MG63 (cell line): ENCODE measurements around the gene OTUD7B. TPM values are rescaled to one million over a fixed set of nuclear protein-coding genes. Genes with fewer than 3 reads are reported as not detected.
"Not testable (repeated sequence)": the region's sequence is repeated elsewhere in the genome, so short reads cannot be mapped to it uniquely, and the experiment has no call there.

Source experiments
- DNase-seq: peaks from one replicate; pipeline ENCODE4 v3.0.0-alpha.2; 2020
- H3K27me3 ChIP-seq: fragments of 250-450 bp; sonication (Bioruptor Pico); 2 replicates; pipeline ENCODE4 v1.5.1; 2020; ENCODE audit warnings: mild to moderate bottlenecking, moderate library complexity
- H3K36me3 ChIP-seq: fragments of 250-450 bp; sonication (Bioruptor Pico); 2 replicates; pipeline ENCODE4 v1.5.1; 2020; ENCODE audit warnings: mild to moderate bottlenecking, moderate library complexity
- H3K4me3 ChIP-seq: fragments of 250-450 bp; sonication (Bioruptor Pico); 2 replicates; pipeline ENCODE4 v1.5.1; 2020; ENCODE audit warnings: mild to moderate bottlenecking, moderate library complexity
- H3K9me3 ChIP-seq: fragments of 250-450 bp; sonication (Bioruptor Pico); 2 replicates; pipeline ENCODE4 v1.5.1; 2020; ENCODE audit warnings: mild to moderate bottlenecking, moderate library complexity
- total RNA-seq: library from RNA; depleted of rRNA; stranded (reverse); fragments of >200 nt; shearing (Covaris generic); gene quantifications from 2 replicates; pipeline ENCODE4 v1.2.3, GENCODE V29; 2014; ENCODE audit warnings: low replicate concordance

Gene OTUD7B
- total RNA-seq, 1 experiment from 2014 or later = 9.0 TPM

- H3K4me3 ChIP-seq = no peak overlapping the region
- H3K9me3 ChIP-seq = no peaks in the 10 kb centered on the region
- DNase-seq = no peak
- H3K27me3 ChIP-seq = no peaks in the 10 kb centered on the region
- peaks cover 36% of the 10 kb centered on the region for H3K36me3 ChIP-seq
Observed at GRCh38 chr1:149977345-149977744, 33.2 kb downstream of the OTUD7B start.

- no peaks in the 10 kb centered on the region for H3K9me3 ChIP-seq
- H3K36me3 ChIP-seq = peaks cover 56% of the 10 kb centered on the region
- no peaks in the 10 kb centered on the region for H3K27me3 ChIP-seq
- DNase-seq = no peak
- H3K4me3 ChIP-seq = no peak overlapping the region
Observed at GRCh38 chr1:149972547-149972946, 38.0 kb downstream of the OTUD7B start.

- Histone ChIP-seq H3K9me3 (no peaks in the 10 kb centered on the region), H3K4me3 (no peak overlapping the region), H3K36me3 (peaks cover 68% of the 10 kb centered on the region), H3K27me3 (no peaks in the 10 kb centered on the region)
- no peak for DNase-seq
Observed at GRCh38 chr1:149967646-149968045, 42.9 kb downstream of the OTUD7B start.

- Histone ChIP-seq H3K4me3 (no peak overlapping the region), H3K27me3 (no peaks in the 10 kb centered on the region), H3K36me3 (peaks cover 62% of the 10 kb centered on the region), H3K9me3 (no peaks in the 10 kb centered on the region)
- no peak for DNase-seq
Observed at GRCh38 chr1:149967041-149967440, 43.5 kb downstream of the OTUD7B start.

- DNase-seq = no peak
- Histone ChIP-seq H3K36me3 (peaks cover 60% of the 10 kb centered on the region), H3K9me3 (no peaks in the 10 kb centered on the region), H3K27me3 (no peaks in the 10 kb centered on the region), H3K4me3 (no peak overlapping the region)
Observed at GRCh38 chr1:149966405-149966804, 44.1 kb downstream of the OTUD7B start.

GRCh38 chr1:149965440-149965839 lies 45.1 kb downstream of the OTUD7B start:
- Histone ChIP-seq H3K27me3 (no peaks in the 10 kb centered on the region), H3K36me3 (peaks cover 60% of the 10 kb centered on the region), H3K4me3 (no peak overlapping the region), H3K9me3 (no peaks in the 10 kb centered on the region)
- DNase-seq = no peak

GRCh38 chr1:149963358-149963757 lies 47.2 kb downstream of the OTUD7B start:
- H3K27me3 ChIP-seq = no peaks in the 10 kb centered on the region
- peaks cover 72% of the 10 kb centered on the region for H3K36me3 ChIP-seq
- no peaks in the 10 kb centered on the region for H3K9me3 ChIP-seq
- DNase-seq = no peak
- no peak overlapping the region for H3K4me3 ChIP-seq

GRCh38 chr1:149962736-149963135 lies 47.8 kb downstream of the OTUD7B start:
- no peak for DNase-seq
- H3K9me3 ChIP-seq = no peaks in the 10 kb centered on the region
- H3K36me3 ChIP-seq = peaks cover 76% of the 10 kb centered on the region
- no peaks in the 10 kb centered on the region for H3K27me3 ChIP-seq
- H3K4me3 ChIP-seq = no peak overlapping the region

- Histone ChIP-seq H3K27me3 (no peaks in the 10 kb centered on the region), H3K9me3 (no peaks in the 10 kb centered on the region), H3K36me3 (peaks cover 76% of the 10 kb centered on the region), H3K4me3 (no peak overlapping the region)
- peak; percentile 33 for DNase-seq
Observed at GRCh38 chr1:149962039-149962647, 48.4 kb downstream of the OTUD7B start.

- H3K4me3 ChIP-seq, H3K27me3 ChIP-seq, H3K9me3 ChIP-seq, DNase-seq: not testable (repeated sequence)
- H3K36me3 ChIP-seq = peaks cover 89% of the 10 kb centered on the region
Observed at GRCh38 chr1:149957548-149957947, 53.0 kb downstream of the OTUD7B start.

- Histone ChIP-seq H3K4me3 (no peak overlapping the region), H3K9me3 (no peaks in the 10 kb centered on the region; the same call in 1 of the 2 replicates), H3K27me3 (no peaks in the 10 kb centered on the region), H3K36me3 (peaks cover 73% of the 10 kb centered on the region)
- DNase-seq = no peak
Observed at GRCh38 chr1:149949911-149950310, 60.6 kb downstream of the OTUD7B start.

GRCh38 chr1:149945206-149945605 lies 65.3 kb downstream of the OTUD7B start:
- Histone ChIP-seq H3K4me3 (no peak overlapping the region), H3K36me3 (peaks cover 61% of the 10 kb centered on the region), H3K9me3 (no peaks in the 10 kb centered on the region), H3K27me3 (no peaks in the 10 kb centered on the region)
- no peak for DNase-seq

- Histone ChIP-seq H3K27me3 (no peaks in the 10 kb centered on the region), H3K9me3 (no peaks in the 10 kb centered on the region), H3K36me3 (peaks cover 42% of the 10 kb centered on the region), H3K4me3 (no peak overlapping the region)
- DNase-seq = no peak
Observed at GRCh38 chr1:149942885-149943284, 67.6 kb downstream of the OTUD7B start.

GRCh38 chr1:149942207-149942606 lies 68.3 kb downstream of the OTUD7B start:
- H3K9me3 ChIP-seq = no peaks in the 10 kb centered on the region
- H3K36me3 ChIP-seq = peaks cover 40% of the 10 kb centered on the region
- H3K27me3 ChIP-seq = no peaks in the 10 kb centered on the region
- H3K4me3 ChIP-seq = no peak overlapping the region
- no peak for DNase-seq

GRCh38 chr1:149940427-149940826 lies 70.1 kb downstream of the OTUD7B start:
- Histone ChIP-seq H3K4me3 (no peak overlapping the region), H3K27me3 (no peaks in the 10 kb centered on the region), H3K36me3 (peaks cover 25% of the 10 kb centered on the region), H3K9me3 (no peaks in the 10 kb centered on the region)
- no peak for DNase-seq

- not testable (repeated sequence) for H3K36me3 ChIP-seq, DNase-seq, H3K9me3 ChIP-seq, H3K27me3 ChIP-seq
- peak overlapping the region; percentile 38 for H3K4me3 ChIP-seq
Observed at GRCh38 chr1:149938668-149939003, 71.9 kb downstream of the OTUD7B start.

- no peak overlapping the region for H3K4me3 ChIP-seq
- DNase-seq = no peak
- H3K27me3 ChIP-seq = no peaks in the 10 kb centered on the region
- H3K36me3 ChIP-seq = peaks cover 5% of the 10 kb centered on the region
- H3K9me3 ChIP-seq = no peaks in the 10 kb centered on the region
Observed at GRCh38 chr1:149937759-149938158, 72.8 kb downstream of the OTUD7B start.

- H3K36me3 ChIP-seq = peaks cover 5% of the 10 kb centered on the region
- H3K27me3 ChIP-seq = no peaks in the 10 kb centered on the region
- H3K9me3 ChIP-seq = no peaks in the 10 kb centered on the region
- no peak for DNase-seq
- H3K4me3 ChIP-seq = no peak overlapping the region
Observed at GRCh38 chr1:149936992-149937705, 73.4 kb downstream of the OTUD7B start.
